GM19397 (cell line): ENCODE measurements around the gene DNAJC11.
"Not testable (repeated sequence)": the region's sequence is repeated elsewhere in the genome, so short reads cannot be mapped to it uniquely, and the experiment has no call there.

Source experiments
- ATAC-seq: cut with Tn5 transposase; IDR thresholded peaks from one replicate; pipeline ENCODE4 v1.9.1; 2021; ENCODE audit warnings: mild to moderate bottlenecking, moderate library complexity; ENCODE audit not compliant: unreplicated experiment

The DNAJC11 gene, protein sequence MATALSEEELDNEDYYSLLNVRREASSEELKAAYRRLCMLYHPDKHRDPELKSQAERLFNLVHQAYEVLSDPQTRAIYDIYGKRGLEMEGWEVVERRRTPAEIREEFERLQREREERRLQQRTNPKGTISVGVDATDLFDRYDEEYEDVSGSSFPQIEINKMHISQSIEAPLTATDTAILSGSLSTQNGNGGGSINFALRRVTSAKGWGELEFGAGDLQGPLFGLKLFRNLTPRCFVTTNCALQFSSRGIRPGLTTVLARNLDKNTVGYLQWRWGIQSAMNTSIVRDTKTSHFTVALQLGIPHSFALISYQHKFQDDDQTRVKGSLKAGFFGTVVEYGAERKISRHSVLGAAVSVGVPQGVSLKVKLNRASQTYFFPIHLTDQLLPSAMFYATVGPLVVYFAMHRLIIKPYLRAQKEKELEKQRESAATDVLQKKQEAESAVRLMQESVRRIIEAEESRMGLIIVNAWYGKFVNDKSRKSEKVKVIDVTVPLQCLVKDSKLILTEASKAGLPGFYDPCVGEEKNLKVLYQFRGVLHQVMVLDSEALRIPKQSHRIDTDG

DNA sequence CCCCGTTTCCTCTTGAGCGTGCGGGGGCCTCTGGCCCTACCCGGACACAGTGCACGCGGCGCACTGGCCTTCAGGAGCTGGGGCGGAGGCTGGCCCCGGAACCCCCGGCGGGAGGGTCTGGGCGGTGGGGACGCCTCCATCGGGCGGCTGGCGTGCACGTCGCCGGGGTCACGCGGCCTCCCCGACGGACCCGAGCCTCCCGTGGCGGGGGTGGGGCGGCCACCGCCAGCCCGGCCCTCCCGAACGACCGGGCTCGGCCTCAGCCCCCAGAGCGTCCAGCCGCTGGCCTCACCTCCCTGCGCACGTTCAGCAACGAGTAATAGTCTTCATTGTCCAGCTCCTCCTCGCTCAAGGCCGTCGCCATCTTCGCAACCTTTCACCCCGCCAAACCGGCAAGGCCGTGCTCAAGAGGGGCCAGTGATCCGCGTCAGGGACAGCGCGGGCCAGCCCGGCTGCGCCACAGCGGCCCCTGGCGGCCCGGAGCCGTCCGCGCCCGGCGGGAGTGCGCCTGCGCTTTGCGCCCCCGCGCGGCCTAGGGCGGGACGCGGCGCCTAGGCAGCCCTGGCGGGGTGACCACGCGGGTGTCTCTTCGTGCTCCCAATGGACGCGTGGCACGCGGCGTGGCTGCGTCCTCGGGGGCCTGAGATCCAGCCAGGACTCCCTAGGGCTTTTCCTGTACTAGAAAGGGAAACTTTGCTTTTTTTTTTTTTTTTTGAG, at the start of gene DNAJC11:
DNAJC11 (minus strand) TSS at position 380 of the 717 bp plus-strand sequence; CDS start at position 364, 16 bp downstream.
- peak; percentile 93 for ATAC-seq

- ATAC-seq = no peak
These were observed 48.9 kb upstream of the DNAJC11 start for GRCh38 chr1:6750490-6750889.

GRCh38 chr1:6747674-6748073, 46.1 kb upstream of the DNAJC11 start:
- ATAC-seq = no peak

DNA sequence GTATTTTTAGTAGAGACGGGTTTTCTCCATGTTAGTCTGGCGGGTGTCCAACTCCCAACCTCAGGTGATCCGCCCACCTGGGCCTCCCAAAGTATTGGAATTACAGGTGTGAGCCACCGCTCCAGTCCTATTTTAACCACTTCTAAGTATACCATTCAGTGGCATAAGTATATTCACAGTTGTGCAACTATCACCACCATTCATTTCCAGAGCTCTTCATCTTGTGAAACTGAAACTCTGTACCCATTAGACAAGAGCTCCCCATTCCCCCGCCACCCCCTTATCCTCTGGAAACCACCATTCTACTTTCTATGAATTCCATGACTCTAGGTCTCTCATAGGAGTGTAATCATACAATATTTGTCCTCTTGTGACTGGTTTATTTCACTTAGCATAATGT, 43.5 kb upstream of the DNAJC11 start:
- no peak for ATAC-seq

DNA sequence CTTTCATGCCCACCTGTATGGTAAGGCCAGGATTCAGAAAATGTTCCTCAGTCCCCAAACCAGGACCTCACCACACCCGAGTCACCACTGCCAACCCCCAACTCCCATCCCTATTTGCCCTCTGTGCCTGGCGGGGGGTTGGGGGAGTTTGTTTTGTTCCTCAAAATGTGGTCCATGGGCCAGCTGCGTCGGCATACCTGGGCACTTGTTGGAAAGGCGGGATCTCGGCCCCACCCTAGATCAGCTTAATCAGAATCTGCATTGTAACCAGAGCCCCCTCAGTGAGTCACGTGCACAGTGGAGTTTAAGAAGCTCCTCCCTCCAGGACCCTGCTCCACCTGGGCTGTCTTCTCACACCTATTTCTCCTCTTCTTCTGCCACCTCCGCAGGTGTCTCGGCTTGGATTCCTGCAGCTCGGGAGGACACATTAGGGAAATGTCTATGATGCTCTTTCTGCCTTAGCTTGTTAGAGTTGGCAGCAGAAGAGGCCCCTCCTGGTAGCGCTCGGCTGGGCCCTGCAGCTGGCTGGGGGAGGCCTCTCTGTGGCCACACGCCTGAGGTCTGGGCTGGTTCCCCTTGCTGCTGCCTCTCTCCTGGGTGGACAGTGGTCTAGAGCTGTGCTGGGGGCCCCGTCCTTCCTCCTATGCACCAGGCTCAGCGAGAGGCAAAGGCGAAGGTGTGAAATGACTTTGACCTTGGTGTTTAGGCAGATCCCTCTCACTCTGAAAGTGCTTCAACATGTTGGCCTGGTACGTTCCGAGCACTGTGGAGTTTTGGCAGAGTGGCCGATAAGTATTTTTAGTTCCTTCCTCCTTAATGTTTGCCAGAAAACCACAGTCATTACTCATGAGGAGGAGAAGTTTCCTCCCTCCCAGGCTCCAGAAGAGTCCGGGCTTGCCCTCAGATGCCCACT, 41.8 kb upstream of the DNAJC11 start:
- ATAC-seq = no peak

DNA sequence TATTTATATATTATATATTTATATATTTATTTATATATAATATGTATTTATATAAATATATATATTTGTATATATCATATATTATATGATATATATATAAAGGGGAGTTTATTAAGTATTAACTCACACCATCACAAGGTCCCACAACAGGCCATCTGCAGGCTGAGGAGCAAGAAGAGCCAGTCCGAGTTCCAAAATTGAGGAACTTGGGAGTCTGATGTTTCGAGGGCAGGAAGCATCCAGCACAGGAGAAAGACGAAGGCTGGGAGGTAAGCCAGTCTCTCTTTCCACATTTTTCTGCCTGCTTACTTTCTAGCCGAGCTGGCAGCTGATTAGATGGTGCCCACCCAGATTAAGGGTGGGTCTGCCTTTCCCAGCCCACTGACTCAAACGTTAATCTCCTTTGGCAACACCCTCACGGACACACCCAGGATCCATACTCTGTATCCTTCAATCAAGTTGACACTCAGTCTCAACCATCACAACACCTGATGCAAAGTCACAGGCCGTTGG, 41.1 kb upstream of the DNAJC11 start:
- not testable (repeated sequence) for ATAC-seq

DNA sequence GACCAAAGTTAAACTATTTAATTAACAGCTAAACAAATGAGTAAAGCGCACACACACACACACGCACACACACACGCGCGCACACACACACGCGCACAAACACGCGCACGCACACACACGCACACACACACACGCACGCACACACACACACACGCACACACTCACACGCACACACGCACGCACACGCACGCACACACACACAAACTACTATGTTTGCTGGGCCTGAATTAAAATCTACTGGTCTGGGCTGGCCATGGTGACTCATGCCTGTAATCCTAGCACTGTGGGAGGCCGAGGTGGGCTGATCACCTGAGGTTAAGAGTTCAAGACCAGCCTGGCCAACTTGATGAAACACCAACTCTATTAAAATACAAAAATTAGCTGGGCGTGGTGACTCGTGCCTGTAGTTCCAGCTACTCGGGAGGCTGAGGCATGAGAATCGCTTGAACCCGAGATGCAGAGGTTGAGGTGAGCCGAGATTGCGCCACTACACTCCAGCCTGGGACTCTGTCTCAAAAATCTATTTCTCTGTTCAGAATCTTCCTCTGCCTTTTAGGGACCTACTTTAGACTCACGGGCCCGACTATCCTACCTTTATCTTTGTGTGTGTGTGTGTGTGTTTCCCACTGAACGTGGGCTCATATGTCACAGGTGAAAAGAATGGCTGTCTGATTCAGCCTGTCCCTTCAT, 37.5 kb upstream of the DNAJC11 start:
- ATAC-seq = no peak

GRCh38 chr1:6732942-6733341, 31.3 kb upstream of the DNAJC11 start:
- ATAC-seq = no peak

DNA sequence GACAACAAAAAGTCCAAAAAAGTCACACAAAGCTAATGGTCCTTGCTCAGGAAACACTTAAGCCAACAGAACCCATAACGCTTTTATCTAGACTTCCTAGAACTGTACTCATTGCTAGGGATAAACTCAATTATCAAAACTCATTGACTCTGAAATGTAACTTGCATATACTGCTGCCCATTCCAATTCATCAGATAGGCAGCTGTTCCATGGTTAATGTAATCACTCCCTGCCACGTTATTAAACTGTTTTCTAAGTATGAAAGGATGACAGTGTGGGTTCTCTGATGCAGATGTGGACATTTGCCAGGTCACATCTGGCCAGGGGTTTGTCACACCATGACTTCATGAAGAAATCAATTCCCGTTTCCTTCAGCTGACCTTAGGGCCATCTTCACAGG, 30.3 kb upstream of the DNAJC11 start:
- no peak for ATAC-seq

GRCh38 chr1:6730880-6731279, 29.3 kb upstream of the DNAJC11 start:
- ATAC-seq = no peak

- ATAC-seq = no peak
These were observed 28.9 kb upstream of the DNAJC11 start for GRCh38 chr1:6730473-6730872.

- no peak for ATAC-seq
These were observed 25.9 kb upstream of the DNAJC11 start for GRCh38 chr1:6727535-6727934.

- no peak for ATAC-seq
These were observed 24.6 kb upstream of the DNAJC11 start for GRCh38 chr1:6726253-6726652.

- no peak for ATAC-seq
These were observed 23.0 kb upstream of the DNAJC11 start for GRCh38 chr1:6724517-6725141.

DNA sequence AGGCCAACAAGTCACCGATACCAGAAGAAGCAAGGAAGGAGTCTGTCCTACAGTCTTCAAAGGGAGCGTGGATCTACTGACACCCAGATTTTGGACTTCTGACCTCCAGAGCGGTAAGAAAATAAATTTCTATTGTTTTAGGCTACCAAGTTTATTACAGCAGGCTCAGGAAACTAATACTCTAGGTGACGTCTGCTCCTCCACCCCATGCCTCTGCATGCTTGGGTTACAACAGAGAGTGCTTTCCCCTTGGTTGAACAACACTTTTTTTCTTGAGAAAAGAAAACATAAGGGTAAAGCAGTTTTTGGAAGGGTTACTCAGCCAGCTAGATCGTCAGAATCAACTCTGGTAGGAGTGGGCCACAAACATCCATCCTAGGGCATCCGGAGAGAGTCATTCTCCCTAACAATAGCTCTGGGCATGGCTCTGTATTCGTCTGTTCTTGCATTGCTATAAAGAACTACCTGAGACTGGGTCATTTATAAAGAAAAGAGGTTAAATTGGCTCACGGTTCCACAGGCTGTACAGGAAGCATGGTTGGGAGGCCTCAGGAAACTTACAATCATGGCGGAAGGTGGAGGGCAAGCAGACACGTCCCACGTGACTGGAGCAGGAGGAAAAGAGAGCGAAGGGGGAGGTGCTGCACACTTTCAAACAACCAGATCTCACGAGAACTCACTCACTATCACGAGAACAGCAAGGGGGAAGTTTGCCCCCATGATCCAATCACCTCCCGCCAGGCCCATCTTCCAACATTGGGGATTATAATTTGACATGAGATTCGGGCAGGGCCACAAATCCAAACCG, 22.2 kb upstream of the DNAJC11 start:
- ATAC-seq = no peak

DNA sequence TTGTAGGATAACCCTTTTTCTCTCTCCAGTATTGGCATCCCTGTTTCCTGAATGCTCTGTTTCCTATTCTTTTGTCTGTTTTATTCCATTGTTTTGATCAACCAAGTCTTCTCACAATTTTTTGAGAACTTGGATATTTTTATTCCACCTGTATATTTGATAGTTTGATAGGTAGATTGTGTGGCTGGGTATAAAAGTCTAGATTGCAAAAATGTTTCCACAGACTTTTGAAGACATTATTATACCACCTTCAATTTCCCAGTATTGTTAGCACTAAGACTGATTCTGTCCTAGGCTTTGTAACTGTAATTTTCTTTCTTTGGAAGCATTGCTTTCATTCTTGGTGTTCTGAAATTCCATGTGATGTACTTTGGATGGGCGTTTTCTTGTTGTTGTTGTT, 9.6 kb upstream of the DNAJC11 start:
- ATAC-seq = no peak

DNA sequence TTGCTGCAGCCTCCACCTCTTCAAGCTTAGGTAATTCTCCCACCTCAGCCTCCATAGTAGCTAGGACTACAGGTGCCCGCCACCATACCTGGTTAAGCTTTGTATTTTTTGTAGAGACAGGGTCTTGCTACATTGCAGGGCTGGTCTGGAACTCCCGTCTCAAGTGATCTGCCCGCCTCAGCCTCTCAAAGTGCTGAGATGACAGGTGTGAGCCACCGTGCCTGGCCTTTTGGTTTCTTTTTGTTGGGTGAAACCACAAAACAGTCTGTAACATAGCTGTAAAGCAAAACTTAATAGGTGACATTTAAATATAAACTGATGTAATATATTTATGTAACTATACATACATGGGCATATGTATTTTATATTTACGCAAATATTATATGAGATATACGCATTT, 3.1 kb upstream of the DNAJC11 start:
- ATAC-seq = no peak

DNA sequence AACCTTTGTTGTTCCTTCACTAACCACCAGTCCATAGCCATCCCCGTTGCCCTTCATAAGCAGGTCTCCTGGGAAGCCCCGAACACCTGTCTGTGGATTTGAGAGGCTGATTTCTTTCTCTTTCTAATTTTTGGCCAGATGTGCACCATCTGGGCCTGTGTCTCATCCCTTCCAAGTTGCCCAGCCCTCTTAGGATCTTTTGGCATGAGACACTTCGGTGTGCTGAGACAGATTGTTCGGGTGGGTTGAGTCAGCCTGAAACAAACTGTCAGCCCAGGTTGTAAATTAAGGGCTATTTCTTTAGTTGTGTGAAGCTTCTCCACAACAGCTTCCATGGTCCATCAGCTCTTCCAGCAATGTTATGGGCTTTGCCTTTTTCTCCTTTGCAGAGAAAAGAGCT, 1.4 kb upstream of the DNAJC11 start:
- ATAC-seq = no peak
